Esophagus (tissue), 2 donors: ENCODE results near the gene CHST8. TPM values are rescaled to one million over a fixed set of nuclear protein-coding genes. Genes with fewer than 3 reads are reported as not detected.

Experiments
- H3K27ac ChIP-seq, 2 donors: one replicate each; pipeline ENCODE4 v1.5.1; 2013; ENCODE audit warnings: low read depth in 2 of 2, mild to moderate bottlenecking in 2 of 2, inconsistent platforms in 1 of 2, low read length in 1 of 2, moderate library complexity in 1 of 2
- H3K27me3 ChIP-seq, 2 donors: one replicate each; pipeline ENCODE4 v1.6.1; 2013; ENCODE audit warnings: low read length in 2 of 2, control low read depth in 1 of 2, mild to moderate bottlenecking in 1 of 2; ENCODE audit not compliant: insufficient read depth in 2 of 2, control insufficient read depth in 1 of 2
- H3K36me3 ChIP-seq, 2 donors: one replicate each; pipeline ENCODE4 v1.6.1; 2013; ENCODE audit warnings: low read length in 1 of 2; ENCODE audit not compliant: control insufficient read depth in 2 of 2, insufficient read depth in 2 of 2
- H3K4me1 ChIP-seq, 2 donors: one replicate each; pipeline ENCODE4 v1.6.1; 2013; ENCODE audit warnings: low read length in 1 of 2; ENCODE audit not compliant: control insufficient read depth in 2 of 2, insufficient read depth in 2 of 2
- H3K4me3 ChIP-seq, 2 donors: one replicate each; pipeline ENCODE4 v1.5.1; 2013; ENCODE audit warnings: low read length in 2 of 2, mild to moderate bottlenecking in 2 of 2, low read depth in 1 of 2, moderate library complexity in 1 of 2
- H3K9me3 ChIP-seq, 2 donors: one replicate each; pipeline ENCODE4 v1.6.1; 2013; ENCODE audit warnings: mild to moderate bottlenecking in 2 of 2, low read depth in 1 of 2, low read length in 1 of 2, moderate library complexity in 1 of 2; ENCODE audit not compliant: control insufficient read depth in 2 of 2, insufficient read depth in 1 of 2
- WGBS, 2 donors: extraction: QIAGEN DNeasy Blood & Tissue Kit; methylation state at CpG; one replicate each; pipeline ENCODE4 v1.1.7; 2013; 5-methylcytosine and 5-hydroxymethylcytosine counted together
- polyA plus RNA-seq, 2 donors: library from polyadenylated mRNA; stranded (reverse); fragments of 200-250 nt; gene quantifications; one replicate each; pipeline ENCODE4 v1.2.3, GENCODE V29; 2013
- donor health status: healthy with polysubstance abuse.
- donor health status: Bipolar disorder and iron deficiency.

The CHST8 gene
- polyA plus RNA-seq, 2 donors, result 0.04 to 0.18 TPM

- WGBS, 2 donors, result 73 to 78% methylated on average over 22 of the region's 22 CpGs
- Histone ChIP-seq H3K4me1 (no peaks in the 10 kb centered on the region), H3K9me3 (no peaks in the 10 kb centered on the region), H3K36me3 (no peaks in the 10 kb centered on the region), H3K27me3 (no peaks in the 10 kb centered on the region), H3K27ac (no peak overlapping the region), H3K4me3 (no peak overlapping the region)
Measured at GRCh38 chr19:33665776-33666595, 44.2 kb downstream of the CHST8 start.

- Histone ChIP-seq H3K4me3 (no peak overlapping the region), H3K27ac (no peak overlapping the region), H3K36me3 (no peaks in the 10 kb centered on the region), H3K9me3 (no peaks in the 10 kb centered on the region), H3K27me3 (no peaks in the 10 kb centered on the region), H3K4me1 (no peaks in the 10 kb centered on the region)
- 67 to 75% methylated on average over 15 of the region's 15 CpGs for WGBS, 2 donors
Measured at GRCh38 chr19:33667141-33667650, 45.4 kb downstream of the CHST8 start.

DNA sequence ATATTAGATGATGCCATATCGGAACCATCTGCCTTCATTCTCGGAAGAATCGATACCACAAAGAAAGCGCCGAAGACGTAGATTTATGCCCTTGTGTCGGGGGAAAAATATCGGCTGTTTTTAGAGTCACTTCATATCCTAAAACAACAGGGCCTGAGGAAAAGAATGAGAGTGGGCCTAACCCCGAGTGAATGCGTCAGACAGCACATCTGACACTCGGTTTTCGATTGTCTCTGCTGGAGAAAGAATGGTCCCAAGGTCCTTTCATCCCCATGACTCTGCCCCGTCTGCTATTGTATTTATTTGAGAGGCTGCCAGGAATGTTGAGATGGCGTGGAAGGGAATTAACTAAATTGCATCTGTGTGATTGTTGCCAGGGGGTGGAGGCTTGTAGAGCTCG, 46.1 kb downstream of the CHST8 start:
- Histone ChIP-seq H3K9me3 (no peaks in the 10 kb centered on the region), H3K27me3 (no peaks in the 10 kb centered on the region), H3K27ac (no peak overlapping the region), H3K4me3 (no peak overlapping the region), H3K36me3 (no peaks in the 10 kb centered on the region), H3K4me1 (no peaks in the 10 kb centered on the region)
- WGBS, 2 donors, result 75 to 79% methylated on average over 15 of the region's 15 CpGs

DNA sequence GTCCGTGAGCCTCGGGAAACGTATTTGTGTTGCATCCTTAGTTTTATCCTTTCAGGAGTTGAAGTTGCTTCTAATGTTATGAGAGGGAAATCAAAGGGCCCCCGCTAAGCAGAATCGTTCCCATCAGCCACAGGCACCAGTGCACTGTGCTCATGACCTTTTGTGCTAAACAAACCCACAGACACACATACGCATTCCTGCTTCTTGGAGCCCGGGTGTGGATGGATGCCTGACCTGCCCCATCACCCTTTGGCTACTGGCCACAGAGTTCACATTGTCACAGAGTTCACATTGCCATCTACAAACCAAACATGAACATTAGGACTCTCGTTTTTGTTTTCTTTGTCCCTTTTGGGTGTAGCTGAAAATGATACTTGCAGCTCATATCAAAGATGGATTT, 47.2 kb downstream of the CHST8 start:
- no peaks in the 10 kb centered on the region for H3K9me3 ChIP-seq
- no peak overlapping the region for H3K4me3 ChIP-seq
- no peaks in the 10 kb centered on the region for H3K36me3 ChIP-seq
- no peaks in the 10 kb centered on the region for H3K4me1 ChIP-seq
- H3K27ac ChIP-seq, result no peak overlapping the region
- 54 to 62% methylated on average over 8 of the region's 8 CpGs for WGBS, 2 donors
- no peaks in the 10 kb centered on the region for H3K27me3 ChIP-seq

DNA sequence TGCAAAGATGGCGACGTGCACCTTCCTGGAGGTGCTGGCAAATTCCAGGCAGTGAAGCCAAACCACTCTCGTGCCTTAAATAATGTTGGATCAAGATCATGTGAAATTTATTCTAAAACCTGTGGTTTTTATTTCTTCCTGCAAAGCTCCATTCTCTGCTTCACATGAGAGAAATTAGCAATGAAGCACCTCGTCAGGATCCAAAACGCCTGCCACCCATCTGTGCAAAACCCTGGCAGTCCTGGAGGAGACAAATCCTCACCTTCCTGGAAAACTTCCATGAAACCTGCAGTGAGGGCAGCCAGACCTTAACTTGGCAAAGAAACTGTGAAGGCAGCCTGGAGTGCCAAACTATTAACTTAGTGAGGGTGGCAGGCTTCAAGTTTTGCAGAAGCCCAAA, 47.6 kb downstream of the CHST8 start:
- WGBS, 2 donors, result 59 to 67% methylated on average over 5 of the region's 5 CpGs

GRCh38 chr19:33670398-33670797, 48.6 kb downstream of the CHST8 start:
- Histone ChIP-seq H3K27ac (no peak overlapping the region), H3K27me3 (no peaks in the 10 kb centered on the region), H3K4me3 (no peak overlapping the region), H3K9me3 (no peaks in the 10 kb centered on the region), H3K36me3 (no peaks in the 10 kb centered on the region), H3K4me1 (no peaks in the 10 kb centered on the region)
- 54 to 69% methylated on average over 9 of the region's 9 CpGs for WGBS, 2 donors

More for the DNA sequence above, 47.6 kb downstream of the CHST8 start:
- H3K9me3 ChIP-seq, result no peaks in the 10 kb centered on the region
- no peaks in the 10 kb centered on the region for H3K4me1 ChIP-seq
- no peaks in the 10 kb centered on the region for H3K27me3 ChIP-seq
- no peak overlapping the region for H3K4me3 ChIP-seq
- H3K36me3 ChIP-seq, result no peaks in the 10 kb centered on the region
- no peak overlapping the region for H3K27ac ChIP-seq

DNA sequence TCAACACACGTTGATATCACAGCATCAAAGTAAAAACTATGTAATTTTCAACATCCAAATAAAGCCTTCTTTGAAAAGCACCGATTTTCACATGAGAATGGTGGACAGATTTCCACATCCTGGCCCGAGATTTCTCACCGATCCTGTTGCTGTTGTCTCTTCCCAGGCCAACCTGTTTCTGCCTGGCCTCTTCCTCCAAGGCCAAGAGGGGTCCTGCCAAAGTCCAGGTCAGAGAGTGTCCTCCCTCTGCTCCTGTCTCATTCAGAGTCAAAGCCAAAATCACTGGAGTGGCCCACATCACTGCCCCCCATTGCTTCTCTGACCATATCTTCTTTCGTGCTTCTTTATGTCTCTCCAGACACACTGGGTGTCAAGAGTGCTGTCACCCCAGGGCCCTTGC, 49.5 kb downstream of the CHST8 start:
- Histone ChIP-seq H3K4me1 (no peaks in the 10 kb centered on the region), H3K27me3 (no peaks in the 10 kb centered on the region), H3K4me3 (no peak overlapping the region), H3K36me3 (no peaks in the 10 kb centered on the region), H3K27ac (no peak overlapping the region), H3K9me3 (no peaks in the 10 kb centered on the region)
- WGBS, 2 donors, result 74 to 80% methylated on average over 5 of the region's 5 CpGs

DNA sequence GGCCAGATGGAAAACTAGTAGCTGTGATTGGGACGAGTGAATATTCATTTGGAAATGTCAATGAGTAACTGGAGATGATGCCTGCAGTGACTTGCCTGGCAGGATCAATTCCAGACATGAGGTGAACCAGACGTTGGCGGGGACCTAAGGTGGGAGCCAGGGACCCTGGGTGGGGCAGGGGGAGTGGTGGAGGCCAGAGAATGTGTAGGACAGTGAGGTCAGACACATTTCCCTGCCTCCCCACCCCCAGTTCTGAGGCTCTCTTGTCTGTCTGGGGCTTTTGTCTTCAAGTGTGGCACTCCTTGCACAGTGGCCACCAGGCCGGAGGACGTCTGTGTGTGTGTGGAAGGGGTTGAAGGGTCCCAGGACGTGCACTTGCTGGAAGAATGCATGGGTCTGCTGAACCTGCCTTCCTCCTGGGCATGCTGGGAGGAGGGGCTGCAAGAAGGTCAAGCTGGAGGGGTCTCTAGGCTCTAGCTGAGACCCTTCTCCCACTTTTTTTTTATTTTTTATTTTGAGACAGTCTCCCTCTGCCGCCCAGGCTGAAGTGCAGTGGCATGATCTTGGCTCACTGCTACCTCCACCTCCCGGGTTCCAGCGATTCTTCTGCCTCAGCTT, 51.6 kb downstream of the CHST8 start:
- no peaks in the 10 kb centered on the region for H3K27me3 ChIP-seq

GRCh38 chr19:33673996-33674625, 52.4 kb downstream of the CHST8 start:
- Histone ChIP-seq H3K27me3 (no peaks in the 10 kb centered on the region), H3K36me3 (no peaks in the 10 kb centered on the region), H3K4me1 (no peaks in the 10 kb centered on the region), H3K9me3 (no peaks in the 10 kb centered on the region), H3K4me3 (no peak overlapping the region), H3K27ac (no peak overlapping the region)
- WGBS, 2 donors, result 67 to 70% methylated on average over 10 of the region's 10 CpGs

More for the DNA sequence above, 51.6 kb downstream of the CHST8 start:
- WGBS, 2 donors, result 58 to 65% methylated on average over 9 of the region's 9 CpGs
- H3K9me3 ChIP-seq, result no peaks in the 10 kb centered on the region
- no peak overlapping the region for H3K4me3 ChIP-seq
- H3K27ac ChIP-seq, result no peak overlapping the region
- no peaks in the 10 kb centered on the region for H3K36me3 ChIP-seq
- H3K4me1 ChIP-seq, result no peaks in the 10 kb centered on the region
